ENCODE measurements around the gene ACP2. TPM values are rescaled to one million over a fixed set of nuclear protein-coding genes. Genes with fewer than 3 reads are reported as not detected.
A peak's percentile ranks its signal among the peaks of the same experiment; 100 is the strongest.

The ACP2 gene
- total and polyA plus RNA-seq, 10 of the 15 experiments (the other 5 are each of a cell fraction or from before 2014, with no cell fraction given): 0.98 to 11.7 (median 7.4) TPM

DNA sequence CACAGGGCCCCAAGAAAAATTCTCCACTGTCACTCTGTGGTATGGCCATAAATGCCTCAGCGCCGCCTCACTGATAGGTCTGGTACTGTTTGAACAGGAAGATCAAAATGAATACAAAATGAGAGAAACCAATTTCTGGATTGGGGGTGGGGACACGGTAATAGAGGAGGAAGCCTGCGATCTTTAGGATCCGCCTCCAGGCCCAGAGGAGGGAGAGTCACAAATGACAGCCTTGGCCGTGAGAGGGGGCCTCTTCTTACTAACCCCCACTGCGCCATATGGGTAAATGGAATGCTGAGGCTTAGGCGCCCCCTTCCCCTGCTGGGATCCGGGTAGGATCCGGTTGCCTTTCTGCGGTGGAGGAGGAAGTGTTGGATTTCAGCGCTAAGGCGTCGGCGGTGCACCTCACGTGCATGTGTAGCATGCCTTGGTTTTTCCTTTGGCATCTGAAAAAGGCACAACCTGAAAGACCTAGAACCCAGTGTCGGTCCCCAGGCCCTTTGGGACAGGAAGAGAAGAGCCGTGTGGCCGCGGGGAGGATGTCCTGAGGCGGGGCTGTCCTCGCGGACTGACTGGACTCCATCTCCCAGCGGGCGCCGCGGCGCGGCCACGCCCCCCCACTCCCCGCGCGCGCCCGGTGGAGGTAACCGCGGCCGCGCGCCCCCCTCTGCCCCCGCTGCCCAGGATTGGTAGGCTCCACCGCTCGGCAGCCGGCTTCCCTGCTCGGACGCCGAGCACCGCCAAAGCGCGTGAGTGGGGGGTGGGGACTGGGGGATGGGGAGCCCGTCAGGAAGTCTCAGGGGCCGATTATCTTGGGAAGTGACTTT is 20.6 kb upstream of the ACP2 start (continued):
- no peak for TF ChIP-seq ZBTB11 (CRISPR knock-in tag; IDR thresholded peaks at IDR 0.05)
- TF ChIP-seq ZNF687 (IDR thresholded peaks at IDR 0.05): peak; percentile 28
- TF ChIP-seq CBFB (IDR thresholded peaks at IDR 0.05; ENCODE audit: low read depth): peak; percentile 52; the same call in 1 of the 2 replicates
- TF ChIP-seq POLR2A (IDR thresholded peaks at IDR 0.05; ENCODE audit: low read depth, low read length): peak; percentile 14
- peak; percentile 66; the same call in 1 of the 2 replicates for TF ChIP-seq MLLT1 (IDR thresholded peaks at IDR 0.05)
- TF ChIP-seq RB1 (IDR thresholded peaks at IDR 0.05; ENCODE audit: borderline replicate concordance): peak; percentile 36; the same call in 1 of the 2 replicates
- no peak; the same call in 1 of the 2 replicates for TF ChIP-seq POLR2AphosphoS5 (IDR thresholded peaks at IDR 0.05; ENCODE audit: low read length)
- TF ChIP-seq TAF1 (IDR thresholded peaks at IDR 0.05; ENCODE audit: borderline replicate concordance, low read depth, low read length): peak; percentile 67; the same call in 1 of the 2 replicates
- no peak for TF ChIP-seq PAX5 (IDR thresholded peaks at IDR 0.05; ENCODE audit: borderline replicate concordance, low read depth, low read length)
- no peak for TF ChIP-seq ZNF24 (IDR thresholded peaks at IDR 0.05)
- peak; percentile 21; the same call in 1 of the 2 replicates for TF ChIP-seq SPI1 (IDR thresholded peaks at IDR 0.05; ENCODE audit: borderline replicate concordance, insufficient read depth, low read depth, low read length)
- peak; percentile 38 for TF ChIP-seq LARP7 (IDR thresholded peaks at IDR 0.05)
- 0 out of 2 replicates have a peak, but pooled peaks have one; percentile 31 for TF ChIP-seq SREBF1 (IDR thresholded peaks at IDR 0.05; ENCODE audit: low read length)
- TF ChIP-seq BACH1 (IDR thresholded peaks at IDR 0.05; ENCODE audit: borderline replicate concordance): no peak; the same call in 1 of the 2 replicates
- TF ChIP-seq MTA2 (IDR thresholded peaks at IDR 0.05; ENCODE audit: low read depth): peak; percentile 25; the same call in 1 of the 2 replicates
- TF ChIP-seq NR2C2 (IDR thresholded peaks at IDR 0.05; ENCODE audit: borderline replicate concordance, control insufficient read depth, insufficient read length, low read depth): no peak
- TF ChIP-seq SIX5 (IDR thresholded peaks at IDR 0.05; ENCODE audit: low read depth, low read length, severe bottlenecking): peak; percentile 68
- TF ChIP-seq HCFC1 (IDR thresholded peaks at IDR 0.05; ENCODE audit: low read length): peak; percentile 77
- TF ChIP-seq ATF7 (IDR thresholded peaks at IDR 0.05; ENCODE audit: low read depth): peak; percentile 93

Data from GM12878 (cell line).